Measurements from ENCODE around the gene BRD4. TPM values are rescaled to one million over a fixed set of nuclear protein-coding genes. Genes with fewer than 3 reads are reported as not detected.

The BRD4 gene
- total and polyA plus RNA-seq, 2 experiments from 2014 or later, result 63.8 to 115 TPM

DNA sequence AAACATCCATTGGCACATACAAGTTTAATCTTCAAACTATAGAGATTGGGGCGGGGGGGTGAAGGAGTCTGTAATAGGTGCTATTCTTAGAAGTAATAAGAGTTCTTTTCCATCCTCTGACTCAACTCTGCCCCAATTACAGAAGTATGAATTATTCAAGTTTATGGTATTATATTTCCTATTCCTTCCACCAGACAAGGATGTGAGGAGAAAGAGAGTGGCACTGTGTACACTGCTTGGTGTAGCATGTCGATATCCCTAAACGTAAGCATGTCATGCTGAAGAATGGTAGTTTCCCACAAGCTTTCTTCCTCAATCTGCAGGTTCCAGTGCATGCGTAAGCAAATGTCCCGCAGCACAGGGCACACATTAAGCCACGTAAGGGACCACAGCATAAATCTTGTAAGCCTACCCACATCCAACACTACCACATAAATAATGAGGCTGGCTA lies 14.1 kb downstream of the BRD4 start:
- peaks cover 8% of the 10 kb centered on the region for H3K27me3 Mint-ChIP-seq (ENCODE audit: insufficient read depth, low read depth, poor library complexity)
- peaks cover 31% of the 10 kb centered on the region for H3K4me1 ChIP-seq (ENCODE audit: insufficient read depth)
- peaks cover 100% of the 10 kb centered on the region for H3K79me2 ChIP-seq (replicated peaks; ENCODE audit: insufficient read depth)
- H3K27me3 ChIP-seq (ENCODE audit: insufficient read depth), result no peaks in the 10 kb centered on the region
- H4K20me1 ChIP-seq (replicated peaks; ENCODE audit: insufficient read depth), result peaks cover 99% of the 10 kb centered on the region
- ATAC-seq, result no peak
- H3K27ac Mint-ChIP-seq, result 0 out of 2 replicates have a peak overlapping the region, but pooled peaks have one; percentile 3
- no peak overlapping the region; the same call in 2 of the 3 replicates for H3K4me3 Mint-ChIP-seq
- peaks cover 12% of the 10 kb centered on the region; the same call in 2 of the 3 replicates for H3K36me3 Mint-ChIP-seq (ENCODE audit: low read depth)
- H3K4me3 ChIP-seq, result 0 out of 2 replicates have a peak overlapping the region, but pooled peaks have one; percentile 13
- no peak for DNase-seq (ENCODE audit: low spot score)
- H3K9me3 Mint-ChIP-seq, result no peaks in the 10 kb centered on the region; the same call in 2 of the 3 replicates
- no peaks in the 10 kb centered on the region for H3F3A ChIP-seq (replicated peaks; ENCODE audit: low read depth)
- H3K27ac ChIP-seq (ENCODE audit: low read depth), result peak overlapping the region; percentile 69; the same call in 1 of the 2 replicates
- TF ChIP-seq, protein P1, sequence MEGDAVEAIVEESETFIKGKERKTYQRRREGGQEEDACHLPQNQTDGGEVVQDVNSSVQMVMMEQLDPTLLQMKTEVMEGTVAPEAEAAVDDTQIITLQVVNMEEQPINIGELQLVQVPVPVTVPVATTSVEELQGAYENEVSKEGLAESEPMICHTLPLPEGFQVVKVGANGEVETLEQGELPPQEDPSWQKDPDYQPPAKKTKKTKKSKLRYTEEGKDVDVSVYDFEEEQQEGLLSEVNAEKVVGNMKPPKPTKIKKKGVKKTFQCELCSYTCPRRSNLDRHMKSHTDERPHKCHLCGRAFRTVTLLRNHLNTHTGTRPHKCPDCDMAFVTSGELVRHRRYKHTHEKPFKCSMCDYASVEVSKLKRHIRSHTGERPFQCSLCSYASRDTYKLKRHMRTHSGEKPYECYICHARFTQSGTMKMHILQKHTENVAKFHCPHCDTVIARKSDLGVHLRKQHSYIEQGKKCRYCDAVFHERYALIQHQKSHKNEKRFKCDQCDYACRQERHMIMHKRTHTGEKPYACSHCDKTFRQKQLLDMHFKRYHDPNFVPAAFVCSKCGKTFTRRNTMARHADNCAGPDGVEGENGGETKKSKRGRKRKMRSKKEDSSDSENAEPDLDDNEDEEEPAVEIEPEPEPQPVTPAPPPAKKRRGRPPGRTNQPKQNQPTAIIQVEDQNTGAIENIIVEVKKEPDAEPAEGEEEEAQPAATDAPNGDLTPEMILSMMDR (conservative IDR thresholded peaks at IDR 0.05; ENCODE audit: low read depth in 2 of 2), result no peak
- H3K36me3 ChIP-seq (ENCODE audit: insufficient read depth), result no peaks in the 10 kb centered on the region
- H3K4me1 Mint-ChIP-seq, result peaks cover 57% of the 10 kb centered on the region
- peak overlapping the region; percentile 67 for H3K4me2 ChIP-seq
- H2AFZ ChIP-seq, result no peak overlapping the region
- no peaks in the 10 kb centered on the region for H3K9me2 ChIP-seq (ENCODE audit: insufficient read depth)

DNA sequence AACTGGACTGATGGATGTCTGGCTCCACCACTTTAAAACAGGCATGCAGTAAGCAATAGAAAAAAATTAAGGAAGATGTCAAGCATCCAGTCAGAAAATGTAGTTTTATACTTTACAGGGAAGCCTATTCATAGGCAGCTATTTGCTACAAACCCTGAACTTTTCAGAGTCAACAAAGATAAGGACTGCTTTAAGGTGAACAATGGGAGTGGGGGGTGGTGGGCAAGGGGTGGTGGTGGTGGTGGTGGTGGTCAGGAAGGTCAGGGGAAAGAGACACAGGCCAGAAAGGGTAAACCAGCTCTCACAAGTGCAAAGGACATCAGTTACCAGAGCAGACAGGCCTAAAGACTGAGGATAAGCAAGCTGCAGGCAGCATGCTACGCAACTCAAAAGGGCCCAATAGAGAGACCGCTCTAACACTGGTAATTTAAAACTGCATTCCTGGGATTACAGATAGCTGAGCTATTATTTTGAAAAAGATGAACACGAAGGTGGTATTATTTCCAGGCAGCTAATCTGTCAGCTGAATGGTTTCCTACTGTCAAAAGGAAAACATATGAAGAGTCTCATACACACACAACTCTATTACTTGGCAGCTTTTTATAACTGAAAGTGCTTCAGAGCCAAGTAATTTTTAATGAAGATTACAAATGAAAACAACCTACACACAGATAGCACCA lies 14.8 kb downstream of the BRD4 start:
- H3K27ac Mint-ChIP-seq, result 0 out of 2 replicates have a peak overlapping the region, but pooled peaks have one; percentile 3
- no peaks in the 10 kb centered on the region for H3F3A ChIP-seq (replicated peaks; ENCODE audit: low read depth)
- H2AFZ ChIP-seq, result no peak overlapping the region
- H3K36me3 Mint-ChIP-seq (ENCODE audit: low read depth), result peaks cover 10% of the 10 kb centered on the region; the same call in 1 of the 3 replicates
- H3K9me3 Mint-ChIP-seq, result no peaks in the 10 kb centered on the region; the same call in 2 of the 3 replicates
- H3K79me2 ChIP-seq (replicated peaks; ENCODE audit: insufficient read depth), result peaks cover 100% of the 10 kb centered on the region
- peaks cover 12% of the 10 kb centered on the region for H3K27me3 Mint-ChIP-seq (ENCODE audit: insufficient read depth, low read depth, poor library complexity)
- H3K4me3 ChIP-seq, result 0 out of 2 replicates have a peak overlapping the region, but pooled peaks have one; percentile 13
- TF ChIP-seq ZNF331 (CRISPR knock-in tag; IDR thresholded peaks at IDR 0.05; ENCODE audit: low read depth), result no peak
- TF ChIP-seq REST (IDR thresholded peaks at IDR 0.05; ENCODE audit: unreplicated experiment), result no peak
- TF ChIP-seq JUNB (IDR thresholded peaks at IDR 0.05; ENCODE audit: unreplicated experiment), result no peak
- no peak for TF ChIP-seq ZNF462 (CRISPR knock-in tag; IDR thresholded peaks at IDR 0.05)
- ATAC-seq (peak; percentile 65), DNase-seq (ENCODE audit: low spot score) (peak; percentile 42)
- no peaks in the 10 kb centered on the region for H3K36me3 ChIP-seq (ENCODE audit: insufficient read depth)
- peaks cover 94% of the 10 kb centered on the region for H4K20me1 ChIP-seq (replicated peaks; ENCODE audit: insufficient read depth)
- H3K4me3 Mint-ChIP-seq, result no peak overlapping the region
- peak overlapping the region; percentile 67 for H3K4me2 ChIP-seq
- H3K27me3 ChIP-seq (ENCODE audit: insufficient read depth), result no peaks in the 10 kb centered on the region
- H3K27ac ChIP-seq (ENCODE audit: low read depth), result 0 out of 2 replicates have a peak overlapping the region, but pooled peaks have one; percentile 24
- peaks cover 54% of the 10 kb centered on the region for H3K4me1 Mint-ChIP-seq
- H3K4me1 ChIP-seq (ENCODE audit: insufficient read depth), result peaks cover 31% of the 10 kb centered on the region
- H3K9me2 ChIP-seq (ENCODE audit: insufficient read depth), result no peaks in the 10 kb centered on the region
